ENCODE data around the gene LRFN2.

DNA sequence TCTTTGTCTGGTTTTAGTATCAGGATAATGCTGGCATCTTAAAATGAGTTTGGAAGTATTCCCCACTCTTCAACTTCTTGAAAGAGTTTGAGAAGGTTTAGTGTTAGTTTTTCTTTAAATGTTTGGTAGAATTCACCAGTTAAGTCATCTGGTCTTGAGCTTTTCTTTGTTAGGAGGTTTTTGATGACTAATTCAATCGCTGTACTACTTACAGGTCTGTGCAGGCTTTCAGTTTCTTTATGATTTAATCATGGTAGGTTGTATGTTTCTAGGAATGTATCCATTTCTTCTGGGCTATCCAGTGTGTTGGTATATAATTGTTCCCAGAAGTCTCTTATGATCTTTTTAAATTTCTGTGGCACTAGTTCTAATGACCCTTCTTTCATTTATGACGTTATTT, 215.5 kb downstream of the LRFN2 start:
- TF ChIP-seq CTCF (IDR thresholded peaks at IDR 0.05) (no peak), POLR2AphosphoS5 (IDR thresholded peaks at IDR 0.05; ENCODE audit: insufficient read depth in 1 of 2, low read depth in 1 of 2) (no peak)
